Activated CD4-positive, alpha-beta T cell treated with anti-CD3 and anti-CD28 coated beads, Interleukin-2, amount 10 ng/mL, durations not matched to agents 24 days and 14 days (primary cell): Measurements from ENCODE around the gene ZNF839. TPM values are rescaled to one million over a fixed set of nuclear protein-coding genes. Genes with fewer than 3 reads are reported as not detected.

Source experiments
- total RNA-seq: library from RNA; stranded (reverse); gene quantifications from 2 replicates; pipeline ENCODE4 v1.2.3, GENCODE V29; 2022

The ZNF839 gene
- total RNA-seq, 1 donor from 2014 or later: 18.3 TPM

Other genes with a start within 250 kb of the ZNF839 start
- 1,216 and 1,268 TPM in 2 replicates for gene HSP90AA1, start 232.7 kb upstream of the ZNF839 start, total RNA-seq
- 30.4 and 31.0 TPM in 2 replicates for gene WDR20, start 179.8 kb upstream of the ZNF839 start, total RNA-seq
- gene MOK, start 14.6 kb upstream of the ZNF839 start, total RNA-seq: 6.9 and 7.6 TPM in 2 replicates
- 43.7 and 46.2 TPM in 2 replicates for gene CINP, start 43.1 kb downstream of the ZNF839 start, total RNA-seq
- 6.4 and 7.4 TPM in 2 replicates for gene TECPR2, start 43.2 kb downstream of the ZNF839 start, total RNA-seq
- 14.6 and 16.5 TPM in 2 replicates for gene ANKRD9, start 190.0 kb downstream of the ZNF839 start, total RNA-seq